H7 (cell line): ENCODE results near the gene CALCR. TPM values are rescaled to one million over a fixed set of nuclear protein-coding genes. Genes with fewer than 3 reads are reported as not detected.
"Not testable (repeated sequence)": the region's sequence is repeated elsewhere in the genome, so short reads cannot be mapped to it uniquely, and the experiment has no call there.

Experiments
- DNase-seq: peaks from one replicate; pipeline ENCODE4 v3.0.0; 2012
- H3K27me3 ChIP-seq: 2 replicates; pipeline ENCODE4 v1.6.0; 2011; ENCODE audit warnings: mild to moderate bottlenecking, low read length; ENCODE audit not compliant: control insufficient read depth, insufficient read depth
- H3K36me3 ChIP-seq: replicated peaks from 2 replicates; pipeline ENCODE4 v1.5.1; 2011; ENCODE audit warnings: low read length; ENCODE audit not compliant: control insufficient read depth, insufficient read depth
- H3K4me3 ChIP-seq: 2 replicates; pipeline ENCODE4 v1.5.1; 2011; ENCODE audit warnings: low read depth, mild to moderate bottlenecking, control low read depth, low read length, moderate library complexity; ENCODE audit not compliant: insufficient read depth
- total RNA-seq: library from RNA; depleted of rRNA; stranded (reverse); fragments of >200 nt; shearing (Covaris generic); gene quantifications from 2 replicates; pipeline ENCODE4 v1.2.3, GENCODE V29; 2014; rRNA removed

CALCR gene
- 1.4 and 4.0 TPM in 2 replicates for total RNA-seq

DNA sequence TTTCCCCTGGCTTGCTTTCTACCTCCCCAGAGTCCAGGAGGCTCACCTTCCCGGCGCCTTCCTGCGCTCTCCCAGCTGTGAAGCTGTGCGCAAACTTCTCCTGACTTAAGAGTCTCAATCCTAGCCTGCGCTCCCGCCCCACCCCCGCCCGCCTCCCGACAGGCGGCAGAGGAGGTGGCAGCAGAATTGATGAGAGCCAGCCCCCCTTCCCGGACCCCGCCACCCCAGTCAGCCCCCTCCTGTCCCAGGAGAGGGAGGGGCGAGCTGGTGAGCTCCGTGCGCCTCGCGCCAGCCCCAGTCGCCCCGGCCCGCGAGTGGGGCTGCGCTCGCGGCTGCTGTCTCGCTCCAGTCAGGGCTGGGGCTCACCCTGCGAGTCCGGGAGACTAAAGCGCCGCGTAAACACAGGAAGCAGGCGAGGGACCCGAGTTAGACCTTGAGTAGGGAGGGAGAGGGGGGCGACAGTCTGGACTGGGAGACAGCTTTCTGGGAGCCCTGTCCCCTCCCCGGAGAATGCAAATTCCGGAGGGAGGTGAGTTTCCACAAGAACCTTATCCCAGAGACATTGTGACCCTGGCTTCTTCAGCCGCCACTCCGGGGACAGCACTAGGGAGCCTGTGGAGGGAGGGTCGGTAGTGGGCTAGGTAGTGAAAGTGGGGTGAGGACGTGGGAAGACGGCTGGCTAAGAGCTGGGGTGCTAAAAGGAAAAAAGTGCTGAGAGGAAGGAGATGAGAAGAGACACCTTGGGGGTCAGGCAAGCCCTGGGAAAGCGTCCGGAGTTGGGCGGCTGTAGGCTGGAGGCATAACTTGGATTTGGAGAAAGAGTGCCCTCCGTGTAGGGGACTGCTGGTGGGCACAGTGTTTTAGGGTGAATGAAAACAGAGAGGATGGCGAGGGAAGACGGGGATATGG, at the start of gene CALCR:
Gene CALCR, minus strand, starts transcription at position 79 of the 909 bp plus-strand sequence. CDS start 87,743 bp downstream, outside the sequence.
- H3K27me3 ChIP-seq: peaks cover 45% of the 10 kb centered on the region

DNA sequence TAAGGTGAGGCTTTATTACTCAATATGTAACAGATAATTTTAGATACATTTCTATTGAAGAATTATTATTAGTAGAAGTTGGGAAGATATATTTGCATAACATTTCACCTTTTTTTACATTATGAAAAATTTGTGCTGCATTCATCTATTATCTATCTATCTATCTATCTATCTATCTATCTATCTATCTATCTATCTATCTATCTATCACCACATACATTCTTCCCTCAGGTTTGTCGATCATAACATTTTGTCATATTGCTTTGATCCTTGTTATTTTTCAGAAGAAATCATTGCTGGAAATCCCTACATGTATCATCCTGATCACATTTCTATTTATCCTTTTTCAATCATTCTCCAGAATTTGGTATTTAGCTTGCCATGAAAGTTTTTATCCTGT, 49.3 kb upstream of the CALCR start:
- H3K27me3 ChIP-seq: no peaks in the 10 kb centered on the region
- H3K4me3 ChIP-seq: no peak overlapping the region
- no peak for DNase-seq
- H3K36me3 ChIP-seq: no peaks in the 10 kb centered on the region

More for the DNA sequence above, at the start of gene CALCR:
- peak; percentile 82 for DNase-seq
- peak within 1 kb of the TSS; percentile 57 for H3K4me3 ChIP-seq
- H3K36me3 ChIP-seq: no peaks in the 10 kb centered on the region

DNA sequence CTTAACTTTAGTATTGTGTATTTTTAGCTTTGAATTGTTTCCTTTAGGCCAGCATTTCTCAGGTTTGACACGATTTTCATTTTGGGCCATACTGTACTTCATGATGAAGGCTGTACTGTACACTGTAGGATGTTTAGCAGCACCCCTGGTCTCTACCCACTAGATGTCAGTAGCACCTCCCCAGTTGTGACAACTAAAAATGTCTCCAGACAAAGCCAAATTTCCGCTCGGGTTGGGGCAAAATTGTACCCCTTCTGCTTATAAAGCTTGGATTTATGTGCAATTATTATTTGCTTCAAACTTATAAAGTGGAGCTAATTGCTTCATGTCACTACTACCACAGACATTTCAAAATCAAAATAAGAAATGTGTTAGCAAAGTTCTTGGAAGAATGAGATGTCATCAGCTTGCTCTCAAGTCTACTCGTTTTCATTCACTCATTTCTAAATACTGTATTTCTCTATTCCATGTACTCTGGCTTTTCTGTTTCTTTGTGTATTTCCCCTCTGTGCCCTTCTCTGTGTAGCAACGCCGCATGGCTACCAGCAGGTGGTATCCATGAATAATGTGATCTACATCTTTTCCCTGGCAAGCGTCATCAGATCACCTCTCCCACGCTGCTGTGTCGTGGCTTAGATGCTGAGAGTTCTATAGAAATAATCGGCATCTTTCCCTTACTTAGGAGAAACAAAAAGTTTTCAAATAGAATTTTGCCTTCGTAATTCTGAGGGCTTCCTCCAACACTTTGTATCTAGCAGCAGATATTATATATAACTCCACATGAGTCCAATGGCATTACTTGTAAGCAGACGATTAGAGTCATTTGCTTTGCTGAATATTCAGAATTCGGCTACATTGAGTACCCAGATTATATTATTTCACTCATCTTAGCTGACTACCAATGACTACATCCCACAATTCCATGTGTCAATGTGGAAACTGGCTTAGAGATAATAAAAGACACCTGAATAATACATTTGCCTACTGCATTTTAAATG, 47.8 kb upstream of the CALCR start:
- no peak for DNase-seq
- Histone ChIP-seq H3K36me3 (no peaks in the 10 kb centered on the region), H3K27me3 (no peaks in the 10 kb centered on the region), H3K4me3 (no peak overlapping the region)

DNA sequence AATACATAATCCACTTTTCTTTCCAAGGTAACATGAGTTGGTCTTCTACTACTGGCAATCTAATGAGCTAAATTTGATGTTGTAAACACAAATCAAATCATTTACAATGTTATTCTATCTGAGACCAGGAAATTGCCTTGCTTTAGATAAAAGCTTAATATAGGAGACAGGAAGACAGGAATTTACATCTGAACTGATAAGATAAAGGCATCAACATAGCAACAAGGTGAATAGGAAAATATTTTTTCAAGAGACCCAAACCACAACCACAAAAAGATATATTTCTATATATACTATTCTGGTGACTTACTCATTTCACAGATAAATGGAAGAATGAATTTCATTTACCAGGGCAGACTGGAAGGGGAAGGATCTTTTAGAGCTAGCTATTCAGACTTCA, 46.3 kb upstream of the CALCR start:
- Histone ChIP-seq H3K4me3 (no peak overlapping the region), H3K36me3 (no peaks in the 10 kb centered on the region)

DNA sequence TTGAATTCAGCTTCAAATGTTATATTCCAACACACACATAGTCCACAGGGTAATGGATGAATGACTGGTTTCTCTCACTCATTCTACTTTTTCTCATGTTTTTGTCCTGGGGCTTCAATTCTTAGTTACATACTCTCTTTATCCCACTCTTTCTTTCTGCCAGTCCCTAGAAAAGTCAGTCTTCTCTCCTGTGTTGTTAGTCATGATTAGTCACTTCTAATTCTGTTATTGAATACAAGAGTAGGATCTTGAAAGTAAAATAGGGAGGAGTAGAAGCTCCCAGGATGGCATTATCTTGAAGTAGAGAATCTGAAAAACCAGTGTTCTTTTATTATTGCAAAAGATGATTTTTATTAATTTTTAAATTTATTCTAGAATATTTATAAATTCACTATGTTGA, 45.5 kb upstream of the CALCR start:
- no peaks in the 10 kb centered on the region for H3K27me3 ChIP-seq
- H3K4me3 ChIP-seq: no peak overlapping the region
- no peaks in the 10 kb centered on the region for H3K36me3 ChIP-seq
- no peak for DNase-seq

More for the DNA sequence above, 46.3 kb upstream of the CALCR start:
- no peak for DNase-seq
- H3K27me3 ChIP-seq: no peaks in the 10 kb centered on the region

DNA sequence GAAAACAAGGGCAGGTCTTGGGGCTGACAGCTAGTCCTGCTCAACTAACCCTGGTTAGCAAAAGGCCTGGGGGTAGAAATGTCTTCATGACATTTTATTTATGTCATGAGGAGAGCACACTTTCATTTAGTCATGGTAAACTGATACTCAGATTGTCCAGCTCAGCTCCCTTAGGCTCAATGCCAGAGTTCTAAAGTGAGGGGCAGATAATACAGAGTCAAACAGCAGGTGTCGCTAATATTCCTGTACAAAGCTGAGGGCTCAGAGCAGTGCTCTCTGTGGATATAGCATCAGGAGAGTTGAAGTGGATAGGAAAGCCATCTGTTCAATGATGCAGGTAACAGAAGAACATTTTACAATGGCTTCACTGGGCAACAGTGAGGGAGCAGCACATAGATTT, 26.8 kb upstream of the CALCR start:
- peak; percentile 16 for DNase-seq
- Histone ChIP-seq H3K4me3 (no peak overlapping the region), H3K36me3 (no peaks in the 10 kb centered on the region), H3K27me3 (no peaks in the 10 kb centered on the region)

DNA sequence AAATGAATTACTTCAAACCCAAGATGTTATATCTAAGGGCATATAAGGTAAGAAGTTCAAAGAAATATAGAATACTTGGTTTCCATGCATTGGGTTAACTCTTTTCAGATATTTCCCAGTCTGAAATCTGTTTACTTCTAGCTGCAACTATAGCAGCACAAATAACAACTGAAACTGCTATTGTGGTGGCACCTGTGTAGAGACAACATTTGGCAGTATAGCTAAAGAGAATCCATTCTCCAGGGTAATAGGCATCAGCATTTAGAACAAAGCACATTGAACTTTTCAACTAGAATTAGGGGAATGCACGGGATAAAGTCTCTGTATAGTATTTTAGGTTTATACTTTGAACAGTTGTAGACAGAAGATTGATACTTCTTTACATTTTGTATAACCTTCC, 19.7 kb upstream of the CALCR start:
- H3K27me3 ChIP-seq: no peaks in the 10 kb centered on the region
- H3K36me3 ChIP-seq: no peaks in the 10 kb centered on the region
- H3K4me3 ChIP-seq: no peak overlapping the region
- DNase-seq: no peak

DNA sequence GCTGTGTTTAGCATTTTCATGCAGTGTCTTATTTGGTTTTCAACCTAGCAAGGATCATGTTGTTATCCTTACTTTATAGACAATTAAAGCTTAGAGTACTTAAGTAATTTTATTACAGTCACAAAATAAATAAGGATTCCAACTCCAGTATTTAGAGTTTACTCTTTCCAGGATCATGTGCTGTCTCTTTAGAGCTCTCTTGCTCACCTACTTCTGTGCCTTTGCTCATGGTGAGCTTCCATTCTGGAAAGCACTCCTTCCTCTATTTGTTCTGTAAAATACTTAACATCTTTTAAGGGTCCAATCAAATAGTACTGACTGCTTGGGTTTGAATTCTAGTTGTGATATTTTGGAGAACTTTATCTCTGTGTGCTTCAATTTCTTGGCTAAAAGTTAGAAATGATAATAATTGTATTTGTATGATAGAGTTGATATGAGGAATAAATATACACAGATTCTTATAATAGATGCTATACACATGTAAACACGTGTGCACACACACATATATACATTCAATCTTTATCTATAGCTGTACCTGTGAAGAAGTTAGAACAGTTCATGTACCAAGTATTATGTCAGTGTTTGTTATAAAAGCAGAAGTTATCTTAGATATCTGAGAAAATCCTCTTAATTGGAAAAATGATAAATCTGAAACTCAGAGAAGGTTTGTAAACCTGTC, 18.2 kb upstream of the CALCR start:
- Histone ChIP-seq H3K27me3 (no peaks in the 10 kb centered on the region), H3K4me3 (no peak overlapping the region), H3K36me3 (no peaks in the 10 kb centered on the region)
- DNase-seq: no peak

DNA sequence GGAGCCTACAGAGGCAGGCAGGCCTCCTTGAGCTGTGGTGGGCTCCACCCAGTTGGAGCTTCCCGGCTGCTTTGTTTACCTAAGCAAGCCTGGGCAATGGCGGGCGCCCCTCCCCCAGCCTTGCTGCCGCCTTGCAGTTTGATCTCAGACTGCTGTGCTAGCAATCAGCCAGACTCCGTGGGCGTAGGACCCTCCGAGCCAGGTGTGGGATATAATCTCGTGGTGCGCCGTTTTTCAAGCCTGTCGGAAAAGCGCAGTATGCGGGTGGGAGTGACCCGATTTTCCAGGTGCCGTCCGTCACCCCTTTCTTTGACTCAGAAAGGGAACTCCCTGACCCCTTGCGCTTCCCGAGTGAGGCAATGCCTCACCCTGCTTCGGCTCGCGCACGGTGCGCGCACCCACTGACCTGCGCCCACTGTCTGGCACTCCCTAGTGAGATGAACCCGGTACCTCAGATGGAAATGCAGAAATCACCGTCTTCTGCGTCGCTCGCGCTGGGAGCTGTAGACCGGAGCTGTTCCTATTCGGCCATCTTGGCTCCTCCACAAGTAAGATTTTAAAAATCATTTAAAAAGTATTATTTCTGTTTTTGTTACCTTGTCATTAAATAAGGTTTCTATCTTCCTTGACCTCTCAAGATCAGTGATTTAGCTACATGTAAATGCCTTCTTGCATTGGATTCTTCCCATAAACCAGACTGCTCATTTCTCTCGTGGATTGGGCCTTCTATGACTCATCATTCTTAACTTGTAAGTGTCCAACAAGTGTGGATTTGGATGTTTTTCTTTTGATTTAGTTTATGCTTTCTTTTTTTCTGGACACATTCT, 16.9 kb upstream of the CALCR start:
- not testable (repeated sequence) for H3K27me3 ChIP-seq, DNase-seq, H3K36me3 ChIP-seq, H3K4me3 ChIP-seq

DNA sequence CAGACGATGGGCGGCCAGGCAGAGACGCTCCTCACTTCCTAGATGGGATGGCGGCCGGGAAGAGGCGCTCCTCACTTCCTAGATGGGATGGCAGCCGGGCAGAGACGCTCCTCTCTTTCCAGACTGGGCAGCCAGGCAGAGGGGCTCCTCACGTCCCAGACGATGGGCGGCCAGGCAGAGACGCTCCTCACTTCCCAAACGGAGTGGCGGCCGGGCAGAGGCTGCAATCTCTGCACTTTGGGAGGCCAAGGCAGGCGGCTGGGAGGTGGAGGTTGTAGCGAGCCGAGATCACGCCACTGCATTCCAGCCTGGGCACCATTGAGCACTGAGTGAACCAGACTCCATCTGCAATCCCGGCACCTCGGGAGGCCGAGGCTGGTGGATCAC, 11.9 kb upstream of the CALCR start:
- H3K36me3 ChIP-seq, H3K4me3 ChIP-seq, H3K27me3 ChIP-seq, DNase-seq: not testable (repeated sequence)

DNA sequence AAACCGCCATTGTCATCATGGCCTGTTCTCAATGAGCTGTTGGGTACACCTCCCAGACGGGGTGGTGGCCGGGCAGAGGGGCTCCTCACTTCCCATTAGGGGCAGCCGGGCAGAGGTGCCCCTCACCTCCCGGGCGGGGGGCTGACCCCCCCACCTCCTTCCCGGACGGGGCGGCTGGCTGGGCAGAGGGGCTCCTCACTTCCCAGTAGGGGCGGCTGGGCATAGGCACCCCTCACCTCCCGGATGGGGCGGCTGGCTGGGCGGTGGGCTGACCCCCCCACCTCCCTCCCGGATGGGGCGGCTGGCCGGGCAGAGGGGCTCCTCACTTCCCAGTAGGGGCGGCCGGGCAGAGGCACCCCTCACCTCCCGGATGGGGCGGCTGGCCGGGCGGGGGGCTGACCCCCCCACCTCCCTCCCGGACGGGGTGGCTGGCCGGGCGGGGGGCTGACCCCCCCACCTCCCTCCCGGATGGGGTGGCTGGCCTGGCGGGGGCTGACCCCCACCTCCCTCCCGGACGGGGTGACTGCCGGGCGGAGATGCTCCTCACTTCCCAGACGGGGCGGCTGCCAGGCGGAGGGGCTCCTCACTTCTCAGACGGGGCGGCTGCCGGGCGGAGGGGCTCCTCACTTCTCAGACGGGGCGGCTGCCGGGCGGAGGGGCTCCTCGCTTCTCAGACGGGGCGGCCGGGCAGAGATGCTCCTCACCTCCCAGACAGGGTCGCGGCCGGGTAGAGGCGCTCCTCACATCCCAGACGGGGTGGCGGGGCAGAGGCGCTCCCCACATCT, 11.4 kb upstream of the CALCR start:
- DNase-seq, H3K4me3 ChIP-seq, H3K27me3 ChIP-seq, H3K36me3 ChIP-seq: not testable (repeated sequence)

DNA sequence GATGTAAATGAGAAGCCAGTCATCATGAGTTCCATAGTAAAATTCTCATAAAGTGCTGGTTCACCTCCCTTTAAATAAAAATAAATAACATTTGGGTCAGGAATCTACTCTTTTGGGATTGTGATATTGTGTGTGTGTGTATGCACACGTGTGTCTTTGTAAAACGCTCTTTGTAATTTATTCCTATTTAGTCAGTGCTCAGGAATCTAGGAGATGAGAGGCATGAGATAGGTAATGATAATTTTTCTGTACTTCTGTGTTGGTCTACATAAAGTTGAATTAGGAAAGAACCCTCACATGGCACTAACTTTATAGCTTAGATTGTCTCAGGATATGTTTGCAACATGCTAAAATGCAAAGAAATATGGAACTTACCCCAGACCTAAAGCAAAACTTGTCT, 4.9 kb upstream of the CALCR start:
- Histone ChIP-seq H3K36me3 (no peaks in the 10 kb centered on the region), H3K27me3 (peaks cover 22% of the 10 kb centered on the region), H3K4me3 (no peak overlapping the region)
- DNase-seq: no peak

DNA sequence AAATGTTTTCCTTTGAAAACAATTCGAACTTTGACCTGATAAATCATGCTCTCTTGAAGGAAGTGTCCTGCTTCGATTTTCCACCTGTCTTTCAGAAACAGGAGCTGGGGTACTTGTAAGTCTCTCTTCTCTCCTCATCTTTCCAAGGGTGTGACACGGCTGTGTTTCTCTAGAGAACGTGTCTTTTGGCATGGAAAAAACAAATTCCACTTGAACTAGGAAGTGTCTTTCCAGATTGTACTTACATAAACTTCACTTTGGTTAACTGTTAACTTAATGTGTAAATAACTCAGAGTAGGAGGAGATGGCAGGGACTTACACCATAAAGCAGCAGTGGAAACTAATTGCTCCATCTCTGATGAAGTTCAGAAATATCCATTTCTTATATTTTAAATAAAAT, 4.2 kb upstream of the CALCR start:
- Histone ChIP-seq H3K27me3 (peaks cover 28% of the 10 kb centered on the region), H3K36me3 (no peaks in the 10 kb centered on the region), H3K4me3 (no peak overlapping the region)
- DNase-seq: no peak
